Panc1 (cell line): ENCODE data around the gene GPATCH8. TPM values are rescaled to one million over a fixed set of nuclear protein-coding genes. Genes with fewer than 3 reads are reported as not detected.
A peak's percentile ranks its signal among the peaks of the same experiment; 100 is the strongest.

Experiments
- ATAC-seq: fragments of 200-7000 bp; cut with Tn5 transposase; 2 replicates; pipeline ENCODE4 v1.9.1; 2020; ENCODE audit warnings: mild to moderate bottlenecking, moderate library complexity
- BruUV-seq: library from RNA; stranded (reverse); fragments of 400-500 nt; replicated peaks from 2 replicates; lab custom pipeline; 2021; lab: Mats Ljungman, UMichigan
- CTCF ChIA-PET: fragments of 300-600 bp; sonication (Branson Sonifier 250); formaldehyde crosslinking; loops from one replicate; lab custom pipeline; 2022; ENCODE audit warnings: antibody characterized with exemption; lab: Charles Lee
- POLR2A ChIA-PET: fragments of 300-600 bp; sonication (Branson Sonifier 250); formaldehyde crosslinking; loops from one replicate; lab custom pipeline; 2022; ENCODE audit warnings: antibody characterized with exemption; lab: Charles Lee
- DNase-seq: peaks from one replicate; pipeline ENCODE4 v3.0.0-alpha.2; 2010; ENCODE audit warnings: low read depth, low spot score
- H3K27ac ChIP-seq: 2 replicates; pipeline ENCODE4 v1.5.1; 2011; ENCODE audit warnings: mild to moderate bottlenecking, low read length, inconsistent platforms
- H3K27me3 ChIP-seq: fragments of 200-500 bp; sonication (Bioruptor generic); 2 replicates; pipeline ENCODE4 v1.6.0; 2014; ENCODE audit warnings: low read length, inconsistent platforms; ENCODE audit not compliant: control insufficient read depth, insufficient read depth
- H3K36me3 ChIP-seq: fragments of 200-500 bp; sonication (Bioruptor generic); 2 replicates; pipeline ENCODE4 v1.5.1; 2014; ENCODE audit warnings: inconsistent platforms, mild to moderate bottlenecking, low read length, moderate library complexity; ENCODE audit not compliant: control insufficient read depth, insufficient read depth
- H3K4me1 ChIP-seq: 2 replicates; pipeline ENCODE4 v1.5.1; 2011; ENCODE audit warnings: inconsistent platforms, mild to moderate bottlenecking, low read length, moderate library complexity; ENCODE audit not compliant: control insufficient read depth, insufficient read depth
- H3K4me3 ChIP-seq, 2 experiments: 2 replicates each; pipeline ENCODE4 v1.5.1; 2011 to 2012; ENCODE audit warnings: low read depth in 2 of 2, low read length in 2 of 2, mild to moderate bottlenecking in 2 of 2, inconsistent platforms in 1 of 2, moderate library complexity in 1 of 2
- H3K9me3 ChIP-seq: fragments of 200-500 bp; sonication (Bioruptor generic); 2 replicates; pipeline ENCODE4 v1.5.1; 2014; ENCODE audit warnings: low read depth, mild to moderate bottlenecking, inconsistent platforms, low read length, moderate library complexity; ENCODE audit not compliant: control insufficient read depth, insufficient read depth
- POLR2AphosphoS5 ChIP-seq: IDR thresholded peaks from 2 replicates; pipeline ENCODE4 v1.6.1; 2012; ENCODE audit warnings: mild to moderate bottlenecking, low read depth, low read length, moderate library complexity
- SIN3A ChIP-seq: IDR thresholded peaks from 2 replicates; pipeline ENCODE4 v1.6.1; 2012; ENCODE audit warnings: low read depth, mild to moderate bottlenecking, low read length, moderate library complexity, borderline replicate concordance; ENCODE audit not compliant: insufficient read depth
- TCF7L2 ChIP-seq: IDR thresholded peaks from 2 replicates; pipeline ENCODE4 v1.6.1; 2011; ENCODE audit warnings: mild to moderate bottlenecking, low read depth, low read length, inconsistent platforms
- in situ Hi-C: cut with HindIII; loops from 2 replicates; pipeline ENCODE4 v1.10.0; 2016; ENCODE audit warnings: low sequenced_read_pairs, low pct_unique_long_range_greater_than_20kb
- intact Hi-C: fragments of 100-400 bp; cut with micrococcal nuclease; formaldehyde crosslinking; loops from one replicate; pipeline ENCODE4 v1.10.0; 2022; ENCODE audit not compliant: unreplicated experiment
- total RNA-seq: library from RNA; stranded (reverse); gene quantifications from one replicate; pipeline ENCODE4 v1.2.1, GENCODE V29; 2021; ENCODE audit not compliant: unreplicated experiment
- TF ChIP-seq, protein P1 (sequence below): fragments of 450-650 bp; IDR thresholded peaks from 2 replicates; pipeline ENCODE4 v1.5.1; 2017; ENCODE audit warnings: mild to moderate bottlenecking
- TF ChIP-seq, protein P2 (sequence below), 2 experiments: IDR thresholded peaks; 2 replicates each; pipeline ENCODE4 v1.6.1; 2011 to 2012; ENCODE audit warnings: low read depth in 2 of 2, control low read depth in 1 of 2, low read length in 1 of 2, mild to moderate bottlenecking in 1 of 2, moderate library complexity in 1 of 2; ENCODE audit not compliant: insufficient read depth in 1 of 2

The GPATCH8 gene
- total RNA-seq, 1 experiment from 2014 or later, result 30.8 TPM

DNA sequence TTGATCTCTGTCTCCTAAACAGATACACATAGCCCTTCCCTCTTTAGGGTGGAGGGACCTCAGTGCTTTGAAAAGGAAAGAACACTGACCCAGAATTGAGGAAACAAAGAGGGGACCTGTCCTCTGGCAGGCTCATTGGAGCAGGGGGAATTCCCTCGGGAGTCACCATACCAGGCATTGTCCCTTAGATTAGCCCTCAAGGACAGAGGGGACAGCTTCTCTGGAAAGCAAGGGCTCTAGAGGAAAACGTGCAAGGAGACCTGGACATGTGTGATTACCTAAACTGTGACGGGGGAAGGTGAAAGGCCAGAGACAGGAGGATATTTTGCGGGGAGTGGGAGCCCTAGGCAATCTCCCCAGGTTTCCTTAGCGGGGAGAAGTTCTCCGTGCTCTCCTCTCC is 46.5 kb upstream of the GPATCH8 start:
- in situ Hi-C loops, result no loop called here
- Histone ChIP-seq H3K9me3 (no peaks in the 10 kb centered on the region), H3K36me3 (no peaks in the 10 kb centered on the region), H3K27me3 (no peaks in the 10 kb centered on the region), H3K4me3 (no peak overlapping the region), H3K4me1 (peaks cover 16% of the 10 kb centered on the region), H3K27ac (peak overlapping the region; percentile 56; the same call in 1 of the 2 replicates)
- no TSS peak for BruUV-seq
- ChIA-PET CTCF (no interaction called here), POLR2A (no interaction called here)
- DNase-seq (no peak), ATAC-seq (no peak)
- intact Hi-C loops, result no loop called here
- TF ChIP-seq SIN3A, result no peak
- TF ChIP-seq, protein P1, sequence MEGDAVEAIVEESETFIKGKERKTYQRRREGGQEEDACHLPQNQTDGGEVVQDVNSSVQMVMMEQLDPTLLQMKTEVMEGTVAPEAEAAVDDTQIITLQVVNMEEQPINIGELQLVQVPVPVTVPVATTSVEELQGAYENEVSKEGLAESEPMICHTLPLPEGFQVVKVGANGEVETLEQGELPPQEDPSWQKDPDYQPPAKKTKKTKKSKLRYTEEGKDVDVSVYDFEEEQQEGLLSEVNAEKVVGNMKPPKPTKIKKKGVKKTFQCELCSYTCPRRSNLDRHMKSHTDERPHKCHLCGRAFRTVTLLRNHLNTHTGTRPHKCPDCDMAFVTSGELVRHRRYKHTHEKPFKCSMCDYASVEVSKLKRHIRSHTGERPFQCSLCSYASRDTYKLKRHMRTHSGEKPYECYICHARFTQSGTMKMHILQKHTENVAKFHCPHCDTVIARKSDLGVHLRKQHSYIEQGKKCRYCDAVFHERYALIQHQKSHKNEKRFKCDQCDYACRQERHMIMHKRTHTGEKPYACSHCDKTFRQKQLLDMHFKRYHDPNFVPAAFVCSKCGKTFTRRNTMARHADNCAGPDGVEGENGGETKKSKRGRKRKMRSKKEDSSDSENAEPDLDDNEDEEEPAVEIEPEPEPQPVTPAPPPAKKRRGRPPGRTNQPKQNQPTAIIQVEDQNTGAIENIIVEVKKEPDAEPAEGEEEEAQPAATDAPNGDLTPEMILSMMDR, result no peak
- no peak for TF ChIP-seq TCF7L2
- TF ChIP-seq, protein P2, sequence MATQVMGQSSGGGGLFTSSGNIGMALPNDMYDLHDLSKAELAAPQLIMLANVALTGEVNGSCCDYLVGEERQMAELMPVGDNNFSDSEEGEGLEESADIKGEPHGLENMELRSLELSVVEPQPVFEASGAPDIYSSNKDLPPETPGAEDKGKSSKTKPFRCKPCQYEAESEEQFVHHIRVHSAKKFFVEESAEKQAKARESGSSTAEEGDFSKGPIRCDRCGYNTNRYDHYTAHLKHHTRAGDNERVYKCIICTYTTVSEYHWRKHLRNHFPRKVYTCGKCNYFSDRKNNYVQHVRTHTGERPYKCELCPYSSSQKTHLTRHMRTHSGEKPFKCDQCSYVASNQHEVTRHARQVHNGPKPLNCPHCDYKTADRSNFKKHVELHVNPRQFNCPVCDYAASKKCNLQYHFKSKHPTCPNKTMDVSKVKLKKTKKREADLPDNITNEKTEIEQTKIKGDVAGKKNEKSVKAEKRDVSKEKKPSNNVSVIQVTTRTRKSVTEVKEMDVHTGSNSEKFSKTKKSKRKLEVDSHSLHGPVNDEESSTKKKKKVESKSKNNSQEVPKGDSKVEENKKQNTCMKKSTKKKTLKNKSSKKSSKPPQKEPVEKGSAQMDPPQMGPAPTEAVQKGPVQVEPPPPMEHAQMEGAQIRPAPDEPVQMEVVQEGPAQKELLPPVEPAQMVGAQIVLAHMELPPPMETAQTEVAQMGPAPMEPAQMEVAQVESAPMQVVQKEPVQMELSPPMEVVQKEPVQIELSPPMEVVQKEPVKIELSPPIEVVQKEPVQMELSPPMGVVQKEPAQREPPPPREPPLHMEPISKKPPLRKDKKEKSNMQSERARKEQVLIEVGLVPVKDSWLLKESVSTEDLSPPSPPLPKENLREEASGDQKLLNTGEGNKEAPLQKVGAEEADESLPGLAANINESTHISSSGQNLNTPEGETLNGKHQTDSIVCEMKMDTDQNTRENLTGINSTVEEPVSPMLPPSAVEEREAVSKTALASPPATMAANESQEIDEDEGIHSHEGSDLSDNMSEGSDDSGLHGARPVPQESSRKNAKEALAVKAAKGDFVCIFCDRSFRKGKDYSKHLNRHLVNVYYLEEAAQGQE (IDR thresholded peaks at IDR 0.05; ENCODE audit: insufficient read depth in 1 of 2, low read depth in 2 of 2, low read length in 1 of 2), result no peak

DNA sequence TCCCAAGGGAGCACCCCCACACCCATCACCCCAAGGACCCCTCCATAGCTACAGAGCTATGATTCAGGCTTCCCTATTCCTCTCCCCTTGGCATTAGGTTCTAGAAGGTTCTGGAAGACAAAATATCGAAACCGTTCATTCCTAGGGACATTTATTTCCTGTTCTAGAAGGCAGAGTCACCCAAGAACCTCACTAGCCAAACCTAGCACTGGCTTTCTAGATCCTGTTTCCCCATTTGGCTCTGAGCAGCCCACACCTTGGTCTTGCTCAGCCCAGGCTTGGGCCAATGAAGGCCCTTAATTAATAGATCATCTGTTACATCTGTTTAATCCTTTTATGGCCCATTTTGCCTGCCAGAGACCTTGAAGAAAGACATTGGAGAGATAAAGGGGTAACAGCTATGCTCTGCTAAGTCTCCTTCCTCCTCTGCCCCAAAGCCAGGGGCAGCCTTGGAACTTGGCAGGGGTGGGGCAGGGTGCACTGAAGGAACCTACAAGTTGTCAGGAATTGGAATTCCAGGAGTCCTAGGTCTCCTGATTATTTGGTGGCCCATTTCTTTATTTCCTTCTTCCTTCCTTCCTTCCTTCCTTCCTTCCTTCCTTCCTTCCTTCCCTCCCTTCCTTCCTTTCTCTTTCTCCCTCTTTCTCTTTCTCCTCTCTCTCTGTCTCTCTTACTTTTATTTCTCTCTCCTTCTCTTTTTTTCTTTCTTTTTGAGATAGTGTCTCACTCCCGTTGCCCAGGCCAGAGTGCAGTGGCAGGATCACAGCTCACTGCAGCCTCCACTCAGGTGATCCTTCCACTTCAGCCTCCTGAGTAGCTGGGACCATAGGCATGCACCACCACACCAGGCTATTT is 45.4 kb upstream of the GPATCH8 start:
- no peak for ATAC-seq
- in situ Hi-C loops (no loop called here), intact Hi-C loops (no loop called here)
- no peaks in the 10 kb centered on the region for H3K36me3 ChIP-seq
- TF ChIP-seq TCF7L2, result no peak
- TF ChIP-seq, protein P1, result no peak
- TF ChIP-seq SIN3A, result no peak
- TF ChIP-seq, protein P2 (IDR thresholded peaks at IDR 0.05; ENCODE audit: insufficient read depth in 1 of 2, low read depth in 2 of 2, low read length in 1 of 2), result no peak
- no peak for TF ChIP-seq POLR2AphosphoS5
- no peaks in the 10 kb centered on the region for H3K27me3 ChIP-seq
- no TSS peak for BruUV-seq
- ChIA-PET CTCF (no interaction called here), POLR2A (no interaction called here)
- H3K4me3 ChIP-seq, result no peak overlapping the region
- H3K4me1 ChIP-seq, result peaks cover 27% of the 10 kb centered on the region
- no peak for DNase-seq
- H3K9me3 ChIP-seq, result no peaks in the 10 kb centered on the region
- H3K27ac ChIP-seq, result peak overlapping the region; percentile 56
